Measurements from ENCODE around the gene NFATC3. TPM values are rescaled to one million over a fixed set of nuclear protein-coding genes. Genes with fewer than 3 reads are reported as not detected.

NFATC3 gene
- total and polyA plus RNA-seq, 2 of the 8 experiments (the other 6 are each of a cell fraction or from before 2014, with no cell fraction given): 17.6 to 34.5 TPM

DNA sequence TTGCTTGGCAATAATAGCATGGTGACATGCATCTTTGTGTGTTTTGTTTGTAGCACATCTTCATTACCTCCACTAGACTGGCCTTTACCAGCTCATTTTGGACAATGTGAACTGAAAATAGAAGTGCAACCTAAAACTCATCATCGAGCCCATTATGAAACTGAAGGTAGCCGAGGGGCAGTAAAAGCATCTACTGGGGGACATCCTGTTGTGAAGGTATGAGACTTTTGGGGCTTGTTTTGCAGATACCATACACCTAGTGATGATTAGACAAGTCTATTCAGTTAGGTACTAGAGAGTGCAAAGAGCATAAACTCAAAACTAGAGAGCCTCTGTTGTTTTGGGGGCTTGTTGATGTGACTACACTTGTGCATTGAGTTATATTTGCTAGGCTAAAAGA lies 41.2 kb downstream of the NFATC3 start:
- POLR2A ChIA-PET (ENCODE audit: partially characterized antibody): no interaction called here
- Histone ChIP-seq H3K56ac (replicated peaks; ENCODE audit: insufficient read length, low read depth, low read length) (no peak overlapping the region), H3K27ac (ENCODE audit: low read depth, low read length) (no peak overlapping the region), H2BK5ac (ENCODE audit: low read depth, low read length) (no peak overlapping the region), H3K36me3 (ENCODE audit: control insufficient read depth in 2 of 4, insufficient read depth in 4 of 4, low read length in 3 of 4) (peaks cover 0 to 4% (median 0%) of the 10 kb centered on the region in 4 experiments; a peak in 1 of 8 replicates), H4K5ac (ENCODE audit: insufficient read length, low read depth, low read length) (no peak overlapping the region), H2AK5ac (ENCODE audit: low read depth, low read length) (no peak overlapping the region), H3K18ac (ENCODE audit: extremely low read depth, low read length) (no peak overlapping the region), H4K91ac (replicated peaks; ENCODE audit: insufficient read length, low read length) (no peak overlapping the region), H2BK120ac (replicated peaks; ENCODE audit: low read depth, low read length) (no peak overlapping the region), H3K4me3 (ENCODE audit: extremely low read depth in 1 of 4, insufficient read depth in 2 of 4, low read depth in 3 of 4, low read length in 4 of 4) (no peak overlapping the region), H3K4me2 (ENCODE audit: insufficient read depth in 1 of 2, low read depth in 2 of 2, low read length in 2 of 2) (no peak overlapping the region), H3K27me3 (replicated peaks in 1 of 4; ENCODE audit: control insufficient read depth in 3 of 4, extremely low read depth in 1 of 4, insufficient read depth in 3 of 4, low read length in 3 of 4) (no peaks in the 10 kb centered on the region), H4K8ac (ENCODE audit: extremely low read depth, insufficient read depth, low read length) (no peak overlapping the region), H2AFZ (ENCODE audit: low read length) (no peak overlapping the region), H3K23ac (ENCODE audit: insufficient read length) (no peak overlapping the region), H2BK12ac (ENCODE audit: low read depth, low read length) (no peak overlapping the region), H3K4ac (replicated peaks; ENCODE audit: insufficient read length, low read depth, low read length) (no peak overlapping the region), H3K14ac (ENCODE audit: insufficient read length) (no peak overlapping the region), H3K9ac (replicated peaks in 1 of 4; ENCODE audit: extremely low read depth in 1 of 4, low read depth in 3 of 4, low read length in 3 of 4) (no peak overlapping the region), H3K79me1 (ENCODE audit: low read depth, low read length) (peaks cover 5% of the 10 kb centered on the region; the same call in 1 of the 2 replicates), H3K9me3 (ENCODE audit: insufficient read depth in 2 of 2, low read depth in 1 of 2, low read length in 1 of 2) (no peaks in the 10 kb centered on the region), H4K20me1 (replicated peaks in 1 of 2; ENCODE audit: control insufficient read depth in 1 of 2, insufficient read depth in 2 of 2, low read length in 2 of 2) (peaks cover 3% of the 10 kb centered on the region in 2 experiments), H3K23me2 (ENCODE audit: low read depth, low read length) (no peaks in the 10 kb centered on the region), H3K4me1 (replicated peaks in 1 of 4; ENCODE audit: control insufficient read depth in 3 of 4, insufficient read depth in 4 of 4, low read length in 3 of 4) (no peaks in the 10 kb centered on the region), H2BK20ac (ENCODE audit: low read length) (no peak overlapping the region), H2BK15ac (ENCODE audit: low read length) (no peak overlapping the region), H3K79me2 (ENCODE audit: control insufficient read depth in 1 of 2, insufficient read depth in 2 of 2, low read length in 2 of 2) (peaks cover 0 to 24% of the 10 kb centered on the region in 2 experiments; a peak in 3 of 4 replicates)
- WGBS, 2 experiments (ENCODE audit: extremely low coverage in 1 of 2, insufficient coverage in 1 of 2, insufficient read length in 1 of 2, insufficient replicate concordance in 2 of 2, low coverage in 1 of 2, low lambda C conversion rate in 2 of 2, missing lambda C conversion rate in 1 of 2): 88% methylated on average over 2 of the region's 2 CpGs; no CpG with 5 or more reads in 1 of the 2 experiments
- FAIRE-seq (no peak), DNase-seq (ENCODE audit: low read depth in 1 of 2, low spot score in 2 of 2) (no peak)
- TF ChIP-seq, protein P1, sequence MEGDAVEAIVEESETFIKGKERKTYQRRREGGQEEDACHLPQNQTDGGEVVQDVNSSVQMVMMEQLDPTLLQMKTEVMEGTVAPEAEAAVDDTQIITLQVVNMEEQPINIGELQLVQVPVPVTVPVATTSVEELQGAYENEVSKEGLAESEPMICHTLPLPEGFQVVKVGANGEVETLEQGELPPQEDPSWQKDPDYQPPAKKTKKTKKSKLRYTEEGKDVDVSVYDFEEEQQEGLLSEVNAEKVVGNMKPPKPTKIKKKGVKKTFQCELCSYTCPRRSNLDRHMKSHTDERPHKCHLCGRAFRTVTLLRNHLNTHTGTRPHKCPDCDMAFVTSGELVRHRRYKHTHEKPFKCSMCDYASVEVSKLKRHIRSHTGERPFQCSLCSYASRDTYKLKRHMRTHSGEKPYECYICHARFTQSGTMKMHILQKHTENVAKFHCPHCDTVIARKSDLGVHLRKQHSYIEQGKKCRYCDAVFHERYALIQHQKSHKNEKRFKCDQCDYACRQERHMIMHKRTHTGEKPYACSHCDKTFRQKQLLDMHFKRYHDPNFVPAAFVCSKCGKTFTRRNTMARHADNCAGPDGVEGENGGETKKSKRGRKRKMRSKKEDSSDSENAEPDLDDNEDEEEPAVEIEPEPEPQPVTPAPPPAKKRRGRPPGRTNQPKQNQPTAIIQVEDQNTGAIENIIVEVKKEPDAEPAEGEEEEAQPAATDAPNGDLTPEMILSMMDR (IDR thresholded peaks at IDR 0.05; ENCODE audit: control extremely low read depth in 1 of 3, insufficient read depth in 1 of 3, low read depth in 1 of 3, low read length in 3 of 3): no peak
- TF ChIP-seq BCL11A (IDR thresholded peaks at IDR 0.05; ENCODE audit: low read depth in 2 of 2, low read length in 2 of 2) (no peak), TAF1 (IDR thresholded peaks at IDR 0.05; ENCODE audit: low read depth, low read length) (no peak), POLR2A (IDR thresholded peaks at IDR 0.05; ENCODE audit: control extremely low read depth in 1 of 2, low read depth in 2 of 2, low read length in 2 of 2) (no peak)
- CTCF ChIA-PET (ENCODE audit: partially characterized antibody): interaction anchor here (0.7 kb wide), 1 partner anchor 33 kb away, joined by 3 read pairs; no protein-coding TSS in a partner anchor

All from H1 (cell line).